K562 (cell line): ENCODE data around the gene MMP7. TPM values are rescaled to one million over a fixed set of nuclear protein-coding genes. Genes with fewer than 3 reads are reported as not detected.

Experiments
- ATAC-seq: fragments of 200-7000 bp; cut with Tn5 transposase; 3 replicates; pipeline ENCODE4 v1.9.1; 2020; ENCODE audit warnings: moderate library complexity
- BruUV-seq: library from RNA; stranded (reverse); fragments of 400-500 nt; replicated peaks from 2 replicates; lab custom pipeline; 2021; lab: Mats Ljungman, UMichigan
- CTCF ChIA-PET: fragments of 300-600 bp; formaldehyde crosslinking; extraction: SDS; loops from one replicate; lab custom pipeline; 2021; ENCODE audit warnings: low intra/inter-chr PET ratio; lab: Yijun Ruan, JAX
- POLR2A ChIA-PET: fragments of 300-600, 350-650 bp; sonication (Branson Sonifier 250); formaldehyde crosslinking; extraction: SDS; loops from one replicate; lab custom pipeline; 2021; ENCODE audit warnings: antibody characterized with exemption, inconsistent platforms; lab: Yijun Ruan, JAX
- DNase-seq, 4 experiments: peaks; one replicate each; pipeline versions ENCODE4 v3.0.0 to v3.0.0-alpha.2; 2011 to 2018; ENCODE audit warnings: low spot score in 3 of 4, mixed read lengths in 3 of 4; ENCODE audit errors: extremely low read depth in 1 of 4
- FAIRE-seq: peaks from 2 replicates; lab custom pipeline; 2011; peaks lifted over from hg19 to GRCh38; lab: Jason Lieb, UNC
- H2AFZ ChIP-seq: 2 replicates; pipeline ENCODE4 v1.6.0; 2011; ENCODE audit warnings: low read depth, low read length, control low read depth, inconsistent platforms
- H3K27ac ChIP-seq: fragments of 200-600 bp; 3 replicates; pipeline ENCODE4 v1.8.0; 2011; ENCODE audit warnings: low read depth, mild to moderate bottlenecking, control low read depth, inconsistent platforms, low read length, moderate library complexity, mixed read lengths; ENCODE audit errors: extremely low read depth
- H3K27me3 ChIP-seq, 2 experiments: fragments of 300-600 bp in 1 of 2; 2 replicates in 1 of 2; 3 replicates in 1 of 2; pipeline versions ENCODE4 v1.6.0 to v1.8.0; 2011; ENCODE audit warnings: inconsistent platforms in 2 of 2, low read length in 2 of 2, mild to moderate bottlenecking in 1 of 2, mixed read lengths in 1 of 2, moderate library complexity in 1 of 2; ENCODE audit not compliant: control insufficient read depth in 2 of 2, insufficient read depth in 2 of 2
- H3K36me3 ChIP-seq: fragments of 300-600 bp; 3 replicates; pipeline ENCODE4 v1.8.0; 2011; ENCODE audit warnings: mild to moderate bottlenecking, low read length, inconsistent platforms; ENCODE audit not compliant: control insufficient read depth, insufficient read depth
- H3K4me1 ChIP-seq, 2 experiments: fragments of 200-600 bp in 1 of 2; replicated peaks in 1 of 2; 2 replicates in 1 of 2; 3 replicates in 1 of 2; pipeline versions ENCODE4 v1.5.1 to v1.8.0; 2011; ENCODE audit warnings: inconsistent platforms in 2 of 2, low read length in 2 of 2, mild to moderate bottlenecking in 1 of 2, mixed read lengths in 1 of 2, moderate library complexity in 1 of 2; ENCODE audit not compliant: control insufficient read depth in 2 of 2, insufficient read depth in 2 of 2
- H3K4me2 ChIP-seq: 2 replicates; pipeline ENCODE4 v1.6.1; 2011; ENCODE audit warnings: low read length, control low read depth, inconsistent platforms, mixed read lengths; ENCODE audit not compliant: insufficient read depth
- H3K4me3 ChIP-seq: fragments of 200-600 bp; sonication (generic), shearing (Covaris generic); 2 replicates; pipeline ENCODE4 v1.5.1; 2016; ENCODE audit warnings: control low read depth, inconsistent platforms
- H3K79me2 ChIP-seq: fragments of 200-600 bp; 3 replicates; pipeline ENCODE4 v1.8.0; 2011; ENCODE audit warnings: low read length, inconsistent platforms; ENCODE audit not compliant: control insufficient read depth, insufficient read depth
- H3K9ac ChIP-seq, 2 experiments: 2 replicates each; pipeline versions ENCODE4 v1.6.0 to v1.6.1; 2011; ENCODE audit warnings: low read depth in 2 of 2, low read length in 2 of 2, control low read depth in 1 of 2, inconsistent platforms in 1 of 2, mild to moderate bottlenecking in 1 of 2, mixed read lengths in 1 of 2; ENCODE audit not compliant: insufficient read depth in 1 of 2
- H3K9me1 ChIP-seq: one replicate; pipeline ENCODE4 v1.6.0; 2011; ENCODE audit warnings: inconsistent platforms, mild to moderate bottlenecking, low read length, moderate library complexity; ENCODE audit not compliant: control insufficient read depth, insufficient read depth
- H3K9me3 ChIP-seq: replicated peaks from 2 replicates; pipeline ENCODE4 v1.5.1; 2011; ENCODE audit warnings: low read depth, low read length, inconsistent platforms; ENCODE audit not compliant: control insufficient read depth, insufficient read depth
- H4K20me1 ChIP-seq: replicated peaks from 2 replicates; pipeline ENCODE4 v1.6.1; 2011; ENCODE audit warnings: low read length, inconsistent platforms, mixed read lengths; ENCODE audit not compliant: control insufficient read depth, insufficient read depth
- CSDE1 ChIP-seq, 2 experiments: fragments of 450-650 bp; IDR thresholded peaks; 2 replicates each; pipeline ENCODE4 v1.6.1; 2016; ENCODE audit warnings: mild to moderate bottlenecking in 1 of 2
- FOXK1 ChIP-seq: sonication (generic); formaldehyde crosslinking; IDR thresholded peaks from 2 replicates; pipeline ENCODE4 v1.8.0; 2022; ENCODE audit warnings: missing genetic modification reagents, mild to moderate bottlenecking, borderline replicate concordance
- FOXP1 ChIP-seq: sonication (generic); formaldehyde crosslinking; IDR thresholded peaks from 2 replicates; pipeline ENCODE4 v1.8.0; 2022; ENCODE audit warnings: mild to moderate bottlenecking, missing genetic modification reagents
- HDGF ChIP-seq: fragments of 450-650 bp; IDR thresholded peaks from 2 replicates; pipeline ENCODE4 v1.6.1; 2016
- NONO ChIP-seq, 2 experiments: fragments of 200-400 bp in 1 of 2; fragments of 450-650 bp in 1 of 2; formaldehyde crosslinking in 1 of 2; IDR thresholded peaks; 2 replicates each; pipeline ENCODE4 v1.6.1; 2017; ENCODE audit warnings: low read depth in 2 of 2, mild to moderate bottlenecking in 2 of 2, moderate library complexity in 2 of 2, low read length in 1 of 2
- POLR2G ChIP-seq: fragments of 200-400 bp; formaldehyde crosslinking; IDR thresholded peaks from 2 replicates; pipeline ENCODE4 v1.6.1; 2017; ENCODE audit warnings: low read depth, mild to moderate bottlenecking, antibody characterized with exemption, low read length, moderate library complexity
- RB1 ChIP-seq: fragments of 450-650 bp; IDR thresholded peaks from 2 replicates; pipeline ENCODE4 v1.6.1; 2017; ENCODE audit warnings: low read depth, mild to moderate bottlenecking
- SUPT5H ChIP-seq: fragments of 450-650 bp; IDR thresholded peaks from 2 replicates; pipeline ENCODE4 v1.6.1; 2016
- ZNF212 ChIP-seq: fragments of 450-650 bp; formaldehyde crosslinking; IDR thresholded peaks from 2 replicates; pipeline ENCODE4 v1.4.0; 2020; ENCODE audit warnings: mild to moderate bottlenecking
- ZNF232 ChIP-seq: sonication (generic); formaldehyde crosslinking; IDR thresholded peaks from 2 replicates; pipeline ENCODE4 v1.8.0; 2022; ENCODE audit warnings: mild to moderate bottlenecking, missing genetic modification reagents
- ZNF76 ChIP-seq: fragments of 250-450 bp; sonication (Bioruptor Pico); IDR thresholded peaks from 2 replicates; pipeline ENCODE4 v1.4.0; 2020; ENCODE audit warnings: mild to moderate bottlenecking, moderate library complexity, borderline replicate concordance
- WGBS: fragments of 100-300 bp; shearing (Covaris generic); methylation state at CpG from one replicate; pipeline ENCODE4 v1.1.6; 2016; ENCODE audit warnings: low coverage, mixed read lengths; ENCODE audit not compliant: insufficient coverage; ENCODE audit errors: missing lambda C conversion rate; 5-methylcytosine and 5-hydroxymethylcytosine counted together
- in situ Hi-C: fragments of 300-500 bp; cut with MboI; formaldehyde crosslinking; loops from 4 replicates; pipeline ENCODE4 v1.15.0; 2018; ENCODE audit warnings: inconsistent platforms, mixed read lengths
- intact Hi-C: fragments of 100-400 bp; cut with micrococcal nuclease; formaldehyde crosslinking; loops from 2 replicates; pipeline ENCODE4 v1.14.2; 2022
- polyA plus RNA-seq, 8 experiments: library from polyadenylated mRNA; depleted of rRNA in 4 of 8; stranded (reverse) in 5 of 8; unstranded in 3 of 8; fragments of >200 nt; fragmentation: Nextera tagmentation in 2 of 8; fragmentation: Illumina TruSeq in 1 of 8; extraction: Ambion mirVana in 2 of 8; extraction: Trizol in 1 of 8; gene quantifications; 2 replicates each; pipeline versions ENCODE4 v1.2.1 to v1.2.3, GENCODE V29; 2011 to 2014; ENCODE audit warnings: inconsistent platforms in 1 of 8, missing spikeins in 1 of 8
- total RNA-seq, 7 experiments: library from RNA; depleted of rRNA in 6 of 7; stranded (reverse); fragments of >200 nt in 6 of 7; fragmentation: Illumina TruSeq in 2 of 7; extraction: Trizol in 2 of 7; gene quantifications; 2 replicates each; pipeline versions ENCODE4 v1.2.1 to v1.2.3, GENCODE V29; 2011 to 2021; ENCODE audit warnings: low replicate concordance in 1 of 7
- TF ChIP-seq, protein P1 (sequence below): sonication (generic); formaldehyde crosslinking; IDR thresholded peaks from 2 replicates; pipeline ENCODE4 v1.8.0; 2022; ENCODE audit warnings: mild to moderate bottlenecking, missing genetic modification reagents
- TF ChIP-seq, protein P2 (sequence below): fragments of 150-350 bp; IDR thresholded peaks from 2 replicates; pipeline ENCODE4 v1.6.1; 2014; ENCODE audit warnings: low read depth, mild to moderate bottlenecking, low read length, borderline replicate concordance
- TF ChIP-seq, protein P3 (sequence below): fragments of 450-650 bp; IDR thresholded peaks from 2 replicates; pipeline ENCODE4 v1.6.1; 2016; ENCODE audit warnings: borderline replicate concordance

Gene MMP7
- total and polyA plus RNA-seq, 9 of the 15 experiments (the other 6 are each of a cell fraction or from before 2014, with no cell fraction given) = 0.13 TPM; not detected in 8

DNA sequence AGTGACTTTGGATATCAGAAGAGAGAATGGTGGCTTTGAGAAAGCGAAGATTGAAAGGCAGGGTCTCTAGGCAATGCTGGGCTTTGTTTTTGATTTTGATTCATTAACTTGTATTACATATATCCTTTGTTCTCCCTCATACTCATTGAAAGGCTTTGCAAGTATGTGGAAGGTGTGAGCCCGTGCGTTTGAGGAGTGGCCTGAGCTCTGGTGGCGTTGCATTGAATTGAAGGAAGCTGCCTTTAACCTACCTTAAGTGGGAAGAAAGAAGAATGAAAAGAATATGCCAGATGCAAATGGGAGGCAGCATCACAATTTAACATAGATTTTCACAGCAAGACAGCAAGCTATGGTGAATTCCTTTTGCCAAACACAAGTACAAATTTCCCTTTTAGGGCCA, 6.7 kb downstream of the MMP7 start:
- no peak overlapping the region for H3K4me2 ChIP-seq
- no peaks in the 10 kb centered on the region for H3K9me1 ChIP-seq
- no TSS peak for BruUV-seq
- H3K27me3 ChIP-seq = peaks cover 4 to 8% of the 10 kb centered on the region in 2 experiments; a peak in 4 of 5 replicates
- no peak overlapping the region for H2AFZ ChIP-seq
- H3K4me3 ChIP-seq = no peak overlapping the region
- H3K9me3 ChIP-seq = no peaks in the 10 kb centered on the region
- ChIA-PET POLR2A (interaction anchor here (1.4 kb wide), 1 partner anchor 9 kb away, joined by 4 read pairs; no protein-coding TSS in a partner anchor), CTCF (no interaction called here)
- H3K27ac ChIP-seq = no peak overlapping the region
- H3K36me3 ChIP-seq = no peaks in the 10 kb centered on the region
- FAIRE-seq (no peak), DNase-seq (no peak), ATAC-seq (no peak)
- no peaks in the 10 kb centered on the region for H3K79me2 ChIP-seq
- intact Hi-C loops (no loop called here), in situ Hi-C loops (no loop called here)
- no peak overlapping the region for H3K9ac ChIP-seq
- no peaks in the 10 kb centered on the region for H3K4me1 ChIP-seq
- H4K20me1 ChIP-seq = no peaks in the 10 kb centered on the region
- WGBS = 0% methylated on average over 4 of the region's 4 CpGs
- no peak for TF ChIP-seq FOXP1
- TF ChIP-seq SUPT5H = no peak
- no peak for TF ChIP-seq HDGF
- TF ChIP-seq POLR2G = no peak
- TF ChIP-seq, protein P1, sequence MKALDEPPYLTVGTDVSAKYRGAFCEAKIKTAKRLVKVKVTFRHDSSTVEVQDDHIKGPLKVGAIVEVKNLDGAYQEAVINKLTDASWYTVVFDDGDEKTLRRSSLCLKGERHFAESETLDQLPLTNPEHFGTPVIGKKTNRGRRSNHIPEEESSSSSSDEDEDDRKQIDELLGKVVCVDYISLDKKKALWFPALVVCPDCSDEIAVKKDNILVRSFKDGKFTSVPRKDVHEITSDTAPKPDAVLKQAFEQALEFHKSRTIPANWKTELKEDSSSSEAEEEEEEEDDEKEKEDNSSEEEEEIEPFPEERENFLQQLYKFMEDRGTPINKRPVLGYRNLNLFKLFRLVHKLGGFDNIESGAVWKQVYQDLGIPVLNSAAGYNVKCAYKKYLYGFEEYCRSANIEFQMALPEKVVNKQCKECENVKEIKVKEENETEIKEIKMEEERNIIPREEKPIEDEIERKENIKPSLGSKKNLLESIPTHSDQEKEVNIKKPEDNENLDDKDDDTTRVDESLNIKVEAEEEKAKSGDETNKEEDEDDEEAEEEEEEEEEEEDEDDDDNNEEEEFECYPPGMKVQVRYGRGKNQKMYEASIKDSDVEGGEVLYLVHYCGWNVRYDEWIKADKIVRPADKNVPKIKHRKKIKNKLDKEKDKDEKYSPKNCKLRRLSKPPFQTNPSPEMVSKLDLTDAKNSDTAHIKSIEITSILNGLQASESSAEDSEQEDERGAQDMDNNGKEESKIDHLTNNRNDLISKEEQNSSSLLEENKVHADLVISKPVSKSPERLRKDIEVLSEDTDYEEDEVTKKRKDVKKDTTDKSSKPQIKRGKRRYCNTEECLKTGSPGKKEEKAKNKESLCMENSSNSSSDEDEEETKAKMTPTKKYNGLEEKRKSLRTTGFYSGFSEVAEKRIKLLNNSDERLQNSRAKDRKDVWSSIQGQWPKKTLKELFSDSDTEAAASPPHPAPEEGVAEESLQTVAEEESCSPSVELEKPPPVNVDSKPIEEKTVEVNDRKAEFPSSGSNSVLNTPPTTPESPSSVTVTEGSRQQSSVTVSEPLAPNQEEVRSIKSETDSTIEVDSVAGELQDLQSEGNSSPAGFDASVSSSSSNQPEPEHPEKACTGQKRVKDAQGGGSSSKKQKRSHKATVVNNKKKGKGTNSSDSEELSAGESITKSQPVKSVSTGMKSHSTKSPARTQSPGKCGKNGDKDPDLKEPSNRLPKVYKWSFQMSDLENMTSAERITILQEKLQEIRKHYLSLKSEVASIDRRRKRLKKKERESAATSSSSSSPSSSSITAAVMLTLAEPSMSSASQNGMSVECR (CRISPR knock-in tag) = no peak
- TF ChIP-seq, protein P2, sequence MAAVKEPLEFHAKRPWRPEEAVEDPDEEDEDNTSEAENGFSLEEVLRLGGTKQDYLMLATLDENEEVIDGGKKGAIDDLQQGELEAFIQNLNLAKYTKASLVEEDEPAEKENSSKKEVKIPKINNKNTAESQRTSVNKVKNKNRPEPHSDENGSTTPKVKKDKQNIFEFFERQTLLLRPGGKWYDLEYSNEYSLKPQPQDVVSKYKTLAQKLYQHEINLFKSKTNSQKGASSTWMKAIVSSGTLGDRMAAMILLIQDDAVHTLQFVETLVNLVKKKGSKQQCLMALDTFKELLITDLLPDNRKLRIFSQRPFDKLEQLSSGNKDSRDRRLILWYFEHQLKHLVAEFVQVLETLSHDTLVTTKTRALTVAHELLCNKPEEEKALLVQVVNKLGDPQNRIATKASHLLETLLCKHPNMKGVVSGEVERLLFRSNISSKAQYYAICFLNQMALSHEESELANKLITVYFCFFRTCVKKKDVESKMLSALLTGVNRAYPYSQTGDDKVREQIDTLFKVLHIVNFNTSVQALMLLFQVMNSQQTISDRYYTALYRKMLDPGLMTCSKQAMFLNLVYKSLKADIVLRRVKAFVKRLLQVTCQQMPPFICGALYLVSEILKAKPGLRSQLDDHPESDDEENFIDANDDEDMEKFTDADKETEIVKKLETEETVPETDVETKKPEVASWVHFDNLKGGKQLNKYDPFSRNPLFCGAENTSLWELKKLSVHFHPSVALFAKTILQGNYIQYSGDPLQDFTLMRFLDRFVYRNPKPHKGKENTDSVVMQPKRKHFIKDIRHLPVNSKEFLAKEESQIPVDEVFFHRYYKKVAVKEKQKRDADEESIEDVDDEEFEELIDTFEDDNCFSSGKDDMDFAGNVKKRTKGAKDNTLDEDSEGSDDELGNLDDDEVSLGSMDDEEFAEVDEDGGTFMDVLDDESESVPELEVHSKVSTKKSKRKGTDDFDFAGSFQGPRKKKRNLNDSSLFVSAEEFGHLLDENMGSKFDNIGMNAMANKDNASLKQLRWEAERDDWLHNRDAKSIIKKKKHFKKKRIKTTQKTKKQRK = no peak
- no peak for TF ChIP-seq ZNF76 (CRISPR knock-in tag)
- no peak for TF ChIP-seq NONO (IDR thresholded peaks at IDR 0.05; ENCODE audit: low read depth in 2 of 2, low read length in 1 of 2)
- TF ChIP-seq RB1 = no peak
- TF ChIP-seq, protein P3, sequence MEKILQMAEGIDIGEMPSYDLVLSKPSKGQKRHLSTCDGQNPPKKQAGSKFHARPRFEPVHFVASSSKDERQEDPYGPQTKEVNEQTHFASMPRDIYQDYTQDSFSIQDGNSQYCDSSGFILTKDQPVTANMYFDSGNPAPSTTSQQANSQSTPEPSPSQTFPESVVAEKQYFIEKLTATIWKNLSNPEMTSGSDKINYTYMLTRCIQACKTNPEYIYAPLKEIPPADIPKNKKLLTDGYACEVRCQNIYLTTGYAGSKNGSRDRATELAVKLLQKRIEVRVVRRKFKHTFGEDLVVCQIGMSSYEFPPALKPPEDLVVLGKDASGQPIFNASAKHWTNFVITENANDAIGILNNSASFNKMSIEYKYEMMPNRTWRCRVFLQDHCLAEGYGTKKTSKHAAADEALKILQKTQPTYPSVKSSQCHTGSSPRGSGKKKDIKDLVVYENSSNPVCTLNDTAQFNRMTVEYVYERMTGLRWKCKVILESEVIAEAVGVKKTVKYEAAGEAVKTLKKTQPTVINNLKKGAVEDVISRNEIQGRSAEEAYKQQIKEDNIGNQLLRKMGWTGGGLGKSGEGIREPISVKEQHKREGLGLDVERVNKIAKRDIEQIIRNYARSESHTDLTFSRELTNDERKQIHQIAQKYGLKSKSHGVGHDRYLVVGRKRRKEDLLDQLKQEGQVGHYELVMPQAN = no peak
- no peak for TF ChIP-seq ZNF232 (CRISPR knock-in tag)
- no peak for TF ChIP-seq FOXK1 (CRISPR knock-in tag)
- no peak for TF ChIP-seq ZNF212
- TF ChIP-seq CSDE1 (IDR thresholded peaks at IDR 0.05) = no peak
